22Rv1 (cell line): ENCODE results near the gene ERGIC1.

ENCODE experiments used
- CTCF ChIP-seq: fragments of 450-650 bp; IDR thresholded peaks from 2 replicates; pipeline ENCODE4 v1.5.1; 2017; ENCODE audit warnings: mild to moderate bottlenecking
- ZFX ChIP-seq: fragments of 450-650 bp; IDR thresholded peaks from 2 replicates; pipeline ENCODE4 v1.6.1; 2017; ENCODE audit warnings: antibody characterized with exemption, borderline replicate concordance

GRCh38 chr5:172807766-172808311, 26.2 kb upstream of the ERGIC1 start:
- no peak for TF ChIP-seq CTCF
- no peak for TF ChIP-seq ZFX
